Transverse colon (tissue), 4 donors: ENCODE results near the gene TBC1D16.

Source experiments
- CTCF ChIP-seq, 5 experiments: fragments of 200-600 bp in 3 of 5; fragments of 450-650 bp in 2 of 5; sonication (generic) in 3 of 5; IDR thresholded peaks; 1 replicate in 2 of 5; 2 replicates in 3 of 5; pipeline ENCODE4 v1.5.1; 2016 to 2017; ENCODE audit warnings: antibody characterized with exemption in 5 of 5, inconsistent platforms in 3 of 5, mild to moderate bottlenecking in 2 of 5, moderate library complexity in 1 of 5
- EP300 ChIP-seq: sonication (generic); formaldehyde crosslinking; IDR thresholded peaks from one replicate; pipeline ENCODE4 v1.6.1; 2017; ENCODE audit warnings: antibody characterized with exemption, low read depth
- POLR2A ChIP-seq: fragments of 450-650 bp; IDR thresholded peaks from one replicate; pipeline ENCODE4 v1.6.1; 2016; ENCODE audit warnings: antibody characterized with exemption, mild to moderate bottlenecking, moderate library complexity
- POLR2AphosphoS5 ChIP-seq, 3 donors: sonication (generic); formaldehyde crosslinking; IDR thresholded peaks; one replicate each; pipeline ENCODE4 v1.6.1; 2016; ENCODE audit warnings: antibody characterized with exemption in 3 of 3

- no peak for TF ChIP-seq CTCF (IDR thresholded peaks at IDR 0.05)
- no peak for TF ChIP-seq EP300
- no peak for TF ChIP-seq POLR2AphosphoS5 (IDR thresholded peaks at IDR 0.05)
- no peak for TF ChIP-seq POLR2A
These were observed 134.5 kb downstream of the TBC1D16 start for GRCh38 chr17:79901131-79901530.
